Measurements from ENCODE around the gene SMAD4.

SMAD4 gene

DNA sequence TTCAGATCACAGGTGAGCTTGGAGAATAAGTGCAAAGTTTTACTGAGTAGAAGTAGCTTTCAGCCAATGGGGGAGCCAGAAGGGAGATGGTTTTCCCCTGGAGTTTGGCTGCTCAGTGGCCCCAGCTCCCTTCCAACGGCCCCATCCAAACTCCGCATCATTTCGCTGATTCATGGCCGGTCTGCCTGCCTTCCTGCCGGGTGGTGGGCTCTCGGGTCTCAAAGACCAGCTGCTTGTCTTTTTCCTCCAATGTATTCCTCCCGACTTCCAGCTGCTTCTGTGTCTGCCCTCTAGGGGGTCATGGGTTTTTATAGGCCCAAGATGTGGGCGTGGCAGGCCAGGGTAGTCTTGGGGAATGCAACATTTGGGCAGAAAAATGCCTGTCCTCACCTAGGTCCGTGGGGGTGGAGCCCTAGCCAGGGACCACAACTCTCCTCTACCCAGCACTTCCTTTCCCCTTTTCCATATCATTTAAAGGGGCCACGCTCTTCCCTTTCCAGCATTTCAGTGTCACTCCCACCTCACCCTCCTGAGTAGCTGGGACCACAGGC lies 94.0 kb downstream of the SMAD4 start:
- H3K9me2 ChIP-seq (replicated peaks; ENCODE audit: low read depth, low read length) = no peaks in the 10 kb centered on the region
- H3K4me2 ChIP-seq (ENCODE audit: low read depth, low read length, poor library complexity, severe bottlenecking) = no peak overlapping the region
- no peaks in the 10 kb centered on the region for H3K4me1 ChIP-seq (ENCODE audit: insufficient read depth, low read length, poor library complexity, severe bottlenecking)
- H3K36me3 ChIP-seq (ENCODE audit: insufficient read depth, low read length) = no peaks in the 10 kb centered on the region
- TF ChIP-seq CTCF (conservative IDR thresholded peaks at IDR 0.05; ENCODE audit: low read length) (no peak), EZH2phosphoT487 (IDR thresholded peaks at IDR 0.05; ENCODE audit: borderline replicate concordance) (no peak)
- no peaks in the 10 kb centered on the region for H3K27me3 ChIP-seq (ENCODE audit: insufficient read depth, low read length, poor library complexity, severe bottlenecking)
- no peak overlapping the region for H3K9ac ChIP-seq (ENCODE audit: low read depth, low read length, poor library complexity, severe bottlenecking)
- H2AFZ ChIP-seq (ENCODE audit: low read length) = no peak overlapping the region
- H3K9me3 ChIP-seq (ENCODE audit: insufficient read depth, low read depth, low read length) = no peaks in the 10 kb centered on the region
- H4K20me1 ChIP-seq (ENCODE audit: insufficient read depth, low read length, poor library complexity, severe bottlenecking) = no peaks in the 10 kb centered on the region
- H3F3A ChIP-seq (ENCODE audit: low read depth) = no peaks in the 10 kb centered on the region
- H3K4me3 ChIP-seq (ENCODE audit: low read length, poor library complexity, severe bottlenecking) = no peak overlapping the region
- H3K79me2 ChIP-seq (ENCODE audit: insufficient read depth, low read length) = no peaks in the 10 kb centered on the region

DNA sequence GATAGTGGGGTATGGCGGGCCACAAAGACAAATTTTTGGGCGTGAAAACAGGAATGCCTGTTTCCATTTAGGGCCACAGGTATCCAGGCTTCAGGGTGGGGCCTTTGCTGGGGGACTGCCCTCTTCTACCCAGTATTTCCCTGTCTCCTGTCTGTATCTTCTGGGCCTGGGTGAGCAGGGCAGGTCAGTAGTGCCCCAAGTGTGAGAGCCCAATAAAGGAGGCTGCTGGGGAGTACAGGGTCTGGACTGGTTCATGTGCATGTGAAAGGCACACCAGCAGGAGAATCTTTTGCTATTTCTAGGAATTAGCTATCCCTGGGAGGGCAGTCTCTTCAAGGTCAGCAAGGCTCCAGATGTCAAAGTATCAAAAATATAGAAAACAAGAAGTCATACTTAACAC lies 96.0 kb downstream of the SMAD4 start:
- Histone ChIP-seq H2AFZ (ENCODE audit: low read length) (no peak overlapping the region), H3K9me3 (ENCODE audit: insufficient read depth, low read depth, low read length) (no peaks in the 10 kb centered on the region), H3K79me2 (ENCODE audit: insufficient read depth, low read length) (no peaks in the 10 kb centered on the region), H3K4me2 (ENCODE audit: low read depth, low read length, poor library complexity, severe bottlenecking) (no peak overlapping the region), H4K20me1 (ENCODE audit: insufficient read depth, low read length, poor library complexity, severe bottlenecking) (no peaks in the 10 kb centered on the region), H3K4me3 (ENCODE audit: low read length, poor library complexity, severe bottlenecking) (no peak overlapping the region), H3K9ac (ENCODE audit: low read depth, low read length, poor library complexity, severe bottlenecking) (no peak overlapping the region), H3K36me3 (ENCODE audit: insufficient read depth, low read length) (no peaks in the 10 kb centered on the region), H3K4me1 (ENCODE audit: insufficient read depth, low read length, poor library complexity, severe bottlenecking) (no peaks in the 10 kb centered on the region), H3F3A (ENCODE audit: low read depth) (no peaks in the 10 kb centered on the region), H3K9me2 (replicated peaks; ENCODE audit: low read depth, low read length) (no peaks in the 10 kb centered on the region), H3K27me3 (ENCODE audit: insufficient read depth, low read length, poor library complexity, severe bottlenecking) (no peaks in the 10 kb centered on the region)
- TF ChIP-seq CTCF (conservative IDR thresholded peaks at IDR 0.05; ENCODE audit: low read length) (no peak), EZH2phosphoT487 (IDR thresholded peaks at IDR 0.05; ENCODE audit: borderline replicate concordance) (no peak)

- Histone ChIP-seq H2AFZ (ENCODE audit: low read length) (no peak overlapping the region), H3K36me3 (ENCODE audit: insufficient read depth, low read length) (no peaks in the 10 kb centered on the region), H3K27me3 (ENCODE audit: insufficient read depth, low read length, poor library complexity, severe bottlenecking) (no peaks in the 10 kb centered on the region), H3K9me2 (replicated peaks; ENCODE audit: low read depth, low read length) (no peaks in the 10 kb centered on the region), H3K9ac (ENCODE audit: low read depth, low read length, poor library complexity, severe bottlenecking) (no peak overlapping the region), H3K4me1 (ENCODE audit: insufficient read depth, low read length, poor library complexity, severe bottlenecking) (no peaks in the 10 kb centered on the region), H3K4me2 (ENCODE audit: low read depth, low read length, poor library complexity, severe bottlenecking) (no peak overlapping the region), H3K79me2 (ENCODE audit: insufficient read depth, low read length) (no peaks in the 10 kb centered on the region), H4K20me1 (ENCODE audit: insufficient read depth, low read length, poor library complexity, severe bottlenecking) (no peaks in the 10 kb centered on the region), H3K4me3 (ENCODE audit: low read length, poor library complexity, severe bottlenecking) (no peak overlapping the region), H3F3A (ENCODE audit: low read depth) (no peaks in the 10 kb centered on the region), H3K9me3 (ENCODE audit: insufficient read depth, low read depth, low read length) (no peaks in the 10 kb centered on the region)
- TF ChIP-seq CTCF (conservative IDR thresholded peaks at IDR 0.05; ENCODE audit: low read length) (no peak), EZH2phosphoT487 (IDR thresholded peaks at IDR 0.05; ENCODE audit: borderline replicate concordance) (no peak)
These were observed 97.7 kb downstream of the SMAD4 start for GRCh38 chr18:51127664-51128063.
